H9 (cell line): ENCODE results near the gene FOXO6. TPM values are rescaled to one million over a fixed set of nuclear protein-coding genes. Genes with fewer than 3 reads are reported as not detected.

Experiments
- DNase-seq: peaks from one replicate; pipeline ENCODE4 v3.0.0-alpha.2; 2017
- H2AFZ ChIP-seq: one replicate; pipeline ENCODE4 v1.6.1; 2013; ENCODE audit warnings: mild to moderate bottlenecking, low read length, control low read depth, moderate library complexity
- H2AK5ac ChIP-seq: 2 replicates; pipeline ENCODE4 v1.6.1; 2013; ENCODE audit warnings: low read length, control low read depth, mixed read lengths; ENCODE audit not compliant: insufficient read length
- H2BK120ac ChIP-seq: one replicate; pipeline ENCODE4 v1.6.1; 2013; ENCODE audit warnings: low read depth, mild to moderate bottlenecking, low read length, control low read depth, inconsistent platforms; ENCODE audit not compliant: poor library complexity, severe bottlenecking
- H2BK12ac ChIP-seq: 2 replicates; pipeline ENCODE4 v1.6.1; 2013; ENCODE audit warnings: low read length, control low read depth, mixed read lengths, low read depth; ENCODE audit not compliant: insufficient read length
- H2BK15ac ChIP-seq: 2 replicates; pipeline ENCODE4 v1.6.1; 2013; ENCODE audit warnings: low read depth, low read length, control low read depth
- H2BK20ac ChIP-seq: one replicate; pipeline ENCODE4 v1.6.1; 2013; ENCODE audit warnings: low read depth, mild to moderate bottlenecking, low read length, control low read depth, inconsistent platforms; ENCODE audit not compliant: poor library complexity, severe bottlenecking
- H2BK5ac ChIP-seq: 2 replicates; pipeline ENCODE4 v1.6.1; 2013; ENCODE audit warnings: low read length, control low read depth, mixed read lengths; ENCODE audit not compliant: insufficient read length
- H3K14ac ChIP-seq: 2 replicates; pipeline ENCODE4 v1.6.1; 2013; ENCODE audit warnings: low read length, control low read depth; ENCODE audit not compliant: insufficient read depth
- H3K18ac ChIP-seq: 2 replicates; pipeline ENCODE4 v1.6.1; 2013; ENCODE audit warnings: low read depth, mild to moderate bottlenecking, mixed read lengths, low read length, control low read depth; ENCODE audit not compliant: insufficient read length
- H3K23ac ChIP-seq: 2 replicates; pipeline ENCODE4 v1.6.1; 2013; ENCODE audit warnings: low read length, control low read depth, mixed read lengths, low read depth; ENCODE audit not compliant: insufficient read length
- H3K23me2 ChIP-seq: 2 replicates; pipeline ENCODE4 v1.6.1; 2013; ENCODE audit warnings: low read depth, mild to moderate bottlenecking, mixed read lengths, low read length, control low read depth; ENCODE audit not compliant: insufficient read length, poor library complexity, severe bottlenecking
- H3K27ac ChIP-seq: 2 replicates; pipeline ENCODE4 v1.5.1; 2013; ENCODE audit warnings: low read length, control low read depth, mixed read lengths, low read depth; ENCODE audit not compliant: insufficient read length
- H3K27me3 ChIP-seq: 2 replicates; pipeline ENCODE4 v1.6.1; 2013; ENCODE audit warnings: low read length, control low read depth, inconsistent platforms; ENCODE audit not compliant: insufficient read depth
- H3K4ac ChIP-seq: 2 replicates; pipeline ENCODE4 v1.6.1; 2013; ENCODE audit warnings: low read depth, mild to moderate bottlenecking, control low read depth, inconsistent platforms, low read length, moderate library complexity
- H3K4me1 ChIP-seq: 2 replicates; pipeline ENCODE4 v1.6.1; 2013; ENCODE audit warnings: low read length, control low read depth, inconsistent platforms; ENCODE audit not compliant: insufficient read depth
- H3K4me2 ChIP-seq: 2 replicates; pipeline ENCODE4 v1.6.1; 2013; ENCODE audit warnings: low read length, control low read depth, mixed read lengths; ENCODE audit not compliant: insufficient read length, insufficient read depth
- H3K56ac ChIP-seq: 2 replicates; pipeline ENCODE4 v1.6.1; 2013; ENCODE audit warnings: low read depth, mild to moderate bottlenecking, mixed read lengths, low read length, control low read depth; ENCODE audit not compliant: insufficient read length
- H3K79me1 ChIP-seq: 2 replicates; pipeline ENCODE4 v1.6.1; 2013; ENCODE audit warnings: low read depth, mild to moderate bottlenecking, moderate library complexity, low read length, control low read depth, inconsistent platforms; ENCODE audit not compliant: insufficient read depth, poor library complexity, severe bottlenecking
- H3K79me2 ChIP-seq: 2 replicates; pipeline ENCODE4 v1.6.1; 2013; ENCODE audit warnings: low read length, control low read depth, inconsistent platforms; ENCODE audit not compliant: insufficient read depth
- H3K9ac ChIP-seq: 2 replicates; pipeline ENCODE4 v1.6.1; 2013; ENCODE audit warnings: low read length, control low read depth, mixed read lengths; ENCODE audit not compliant: insufficient read length; ENCODE audit errors: extremely low read depth
- H3K9me3 ChIP-seq: one replicate; pipeline ENCODE4 v1.6.1; 2013; ENCODE audit warnings: low read depth, low read length, inconsistent platforms; ENCODE audit not compliant: control insufficient read depth
- H3T11ph ChIP-seq: one replicate; pipeline ENCODE4 v1.6.1; 2013; ENCODE audit warnings: mild to moderate bottlenecking, low read length, control low read depth, inconsistent platforms
- H4K20me1 ChIP-seq: one replicate; pipeline ENCODE4 v1.6.1; 2013; ENCODE audit not compliant: control insufficient read depth, insufficient read length, insufficient read depth
- H4K5ac ChIP-seq: 2 replicates; pipeline ENCODE4 v1.6.1; 2013; ENCODE audit warnings: low read depth, mild to moderate bottlenecking, mixed read lengths, low read length, control low read depth; ENCODE audit not compliant: insufficient read length
- H4K8ac ChIP-seq: replicated peaks from 2 replicates; pipeline ENCODE4 v1.6.1; 2013; ENCODE audit warnings: low read length, control low read depth, mixed read lengths, low read depth; ENCODE audit not compliant: insufficient read length
- H4K91ac ChIP-seq: 2 replicates; pipeline ENCODE4 v1.6.1; 2013; ENCODE audit warnings: low read depth, mild to moderate bottlenecking, moderate library complexity, mixed read lengths, low read length, control low read depth; ENCODE audit not compliant: insufficient read length
- H3K27ac Mint-ChIP-seq, 3 experiments: 2 replicates in 2 of 3; 3 replicates in 1 of 3; pipeline ENCODE4 v1.8.0; 2020 to 2021; ENCODE audit warnings: mixed read lengths in 3 of 3, mild to moderate bottlenecking in 1 of 3, moderate library complexity in 1 of 3
- H3K27me3 Mint-ChIP-seq: 2 replicates; pipeline ENCODE4 v1.8.0; 2021; ENCODE audit warnings: low read depth, mild to moderate bottlenecking, moderate library complexity, mixed read lengths
- H3K36me3 Mint-ChIP-seq, 3 experiments: 2 replicates in 2 of 3; 3 replicates in 1 of 3; pipeline ENCODE4 v1.8.0; 2020 to 2021; ENCODE audit warnings: low read depth in 3 of 3, mixed read lengths in 3 of 3; ENCODE audit not compliant: insufficient read depth in 1 of 3
- H3K4me1 Mint-ChIP-seq, 2 experiments: 2 replicates each; pipeline ENCODE4 v1.8.0; 2020; ENCODE audit warnings: mixed read lengths in 2 of 2
- H3K4me3 Mint-ChIP-seq, 2 experiments: 2 replicates in 1 of 2; 3 replicates in 1 of 2; pipeline ENCODE4 v1.8.0; 2020 to 2021; ENCODE audit warnings: mild to moderate bottlenecking in 2 of 2, mixed read lengths in 2 of 2, moderate library complexity in 1 of 2
- H3K9me3 Mint-ChIP-seq, 2 experiments: 2 replicates in 1 of 2; 3 replicates in 1 of 2; pipeline ENCODE4 v1.8.0; 2020; ENCODE audit warnings: mild to moderate bottlenecking in 2 of 2, mixed read lengths in 2 of 2, moderate library complexity in 1 of 2
- CTCF ChIP-seq: fragments of 200-600 bp; sonication (generic); conservative IDR thresholded peaks from 3 replicates; pipeline ENCODE4 v1.8.0; 2021; ENCODE audit warnings: antibody characterized with exemption, mild to moderate bottlenecking
- WGBS: extraction: QIAGEN DNeasy Blood & Tissue Kit; methylation state at CpG from one replicate; pipeline ENCODE4 v1.1.7; 2013; ENCODE audit warnings: missing lambda C conversion rate, low lambda C conversion rate, mixed read lengths; ENCODE audit not compliant: insufficient read length; ENCODE audit errors: extremely low coverage; 5-methylcytosine and 5-hydroxymethylcytosine counted together
- total RNA-seq: library from RNA; stranded (reverse); gene quantifications from 2 replicates; pipeline ENCODE4 v1.2.1, GENCODE V29; 2021

FOXO6 gene
- total RNA-seq, 1 experiment from 2014 or later: 0.83 TPM

GRCh38 chr1:41380979-41381691 lies 19.9 kb downstream of the FOXO6 start:
- no peak overlapping the region for H2BK120ac ChIP-seq
- H4K8ac ChIP-seq: no peak overlapping the region
- Mint-ChIP-seq H3K36me3 (no peaks in the 10 kb centered on the region; a peak in 1 of 7 replicates), H3K4me3 (peak overlapping the region; percentile 67 to 86), H3K9me3 (no peaks in the 10 kb centered on the region; a peak in 2 of 5 replicates), H3K27me3 (peaks cover 59% of the 10 kb centered on the region), H3K27ac (no peak overlapping the region), H3K4me1 (peaks cover 30 to 51% of the 10 kb centered on the region in 2 experiments)
- H3T11ph ChIP-seq: no peak overlapping the region
- H4K20me1 ChIP-seq: no peaks in the 10 kb centered on the region
- no peak for DNase-seq
- no peak overlapping the region for H3K18ac ChIP-seq
- peaks cover 11% of the 10 kb centered on the region; the same call in 1 of the 2 replicates for H3K27me3 ChIP-seq
- peaks cover 22% of the 10 kb centered on the region for H3K23me2 ChIP-seq
- H3K23ac ChIP-seq: no peak overlapping the region
- H3K4me1 ChIP-seq: peaks cover 9% of the 10 kb centered on the region; the same call in 1 of the 2 replicates
- no peak overlapping the region for H4K5ac ChIP-seq
- H3K56ac ChIP-seq: no peak overlapping the region
- H2AFZ ChIP-seq: no peak overlapping the region
- H3K79me2 ChIP-seq: no peaks in the 10 kb centered on the region
- no peaks in the 10 kb centered on the region for H3K79me1 ChIP-seq
- TF ChIP-seq CTCF: no peak
- H4K91ac ChIP-seq: no peak overlapping the region
- H2BK15ac ChIP-seq: no peak overlapping the region
- H2BK12ac ChIP-seq: no peak overlapping the region
- H2BK5ac ChIP-seq: no peak overlapping the region
- no peak overlapping the region for H3K9ac ChIP-seq
- peak overlapping the region; percentile 55 for H3K4me2 ChIP-seq
- no peak overlapping the region for H2AK5ac ChIP-seq
- H3K4ac ChIP-seq: no peak overlapping the region
- H3K9me3 ChIP-seq: no peaks in the 10 kb centered on the region
- WGBS: 100% methylated on average over 1 of the region's 29 CpGs
- no peak overlapping the region for H3K27ac ChIP-seq
- peak overlapping the region; percentile 79 for H3K14ac ChIP-seq
- H2BK20ac ChIP-seq: no peak overlapping the region
